ENCODE measurements around the gene USP7.
"Not testable (repeated sequence)": the region's sequence is repeated elsewhere in the genome, so short reads cannot be mapped to it uniquely, and the experiment has no call there.

USP7 gene

DNA sequence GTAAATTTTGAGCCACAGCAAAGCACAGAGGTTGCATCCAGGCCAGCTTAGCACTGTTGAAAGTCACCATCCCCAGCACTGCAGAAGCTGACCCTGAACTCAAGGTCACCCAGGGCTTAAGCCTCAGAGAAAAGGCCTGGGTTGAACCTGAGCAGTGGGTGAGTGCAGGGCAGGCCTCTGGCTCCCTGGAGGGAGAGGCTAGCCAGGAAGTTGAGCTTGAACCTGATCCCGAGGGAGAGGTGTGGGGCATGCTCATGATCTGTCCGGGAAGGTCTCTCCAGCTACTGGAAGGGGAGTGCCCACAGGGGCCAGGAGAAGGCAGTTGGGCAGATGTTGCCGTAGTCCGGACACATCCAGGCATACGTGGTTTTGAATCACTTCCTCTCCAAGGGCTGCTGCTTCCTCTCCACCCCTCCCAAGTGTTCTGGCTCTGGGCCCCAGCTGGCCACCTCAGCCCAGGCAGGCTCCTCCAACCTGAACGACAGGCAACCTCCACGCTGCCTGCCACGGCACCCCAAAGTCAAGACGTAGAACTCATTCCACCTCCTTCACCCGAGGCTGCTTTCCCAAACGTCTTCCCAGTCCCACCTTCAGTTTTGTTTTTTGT is 113.3 kb downstream of the USP7 start:
- in situ Hi-C loops (cut with MboI; ENCODE audit: low sequenced_read_pairs) = no loop called here

DNA sequence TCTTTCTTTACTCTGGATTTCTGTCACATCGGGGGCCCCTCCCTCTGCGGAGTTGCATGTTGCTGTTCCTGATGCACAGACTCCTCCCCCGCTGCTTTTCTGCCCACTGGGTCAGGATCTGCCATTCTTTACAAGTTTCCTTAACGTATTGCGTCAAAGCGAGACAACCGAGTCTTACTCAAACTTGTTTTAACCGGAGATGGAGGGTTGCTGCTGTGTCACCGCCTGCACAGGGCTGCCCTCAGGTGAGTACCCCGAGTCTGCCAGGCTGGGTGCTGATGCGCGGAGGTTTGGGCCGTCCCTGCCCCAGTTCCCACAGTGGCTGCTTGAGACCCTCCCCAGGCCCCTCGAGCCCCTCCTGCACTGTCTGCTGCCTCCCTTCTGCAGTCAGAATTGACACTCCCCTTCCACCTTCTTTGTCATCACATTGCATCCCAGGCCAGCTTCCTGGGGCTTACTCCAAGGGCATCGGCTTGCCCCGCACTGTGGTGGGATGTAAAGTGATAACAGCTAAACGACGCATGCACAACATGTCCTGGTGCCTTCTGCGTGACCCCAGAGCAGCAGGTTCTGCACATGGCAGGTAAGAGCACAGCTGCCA is 114.2 kb downstream of the USP7 start:
- in situ Hi-C loops (cut with MboI; ENCODE audit: low sequenced_read_pairs) = no loop called here

- in situ Hi-C loops (cut with MboI; ENCODE audit: low sequenced_read_pairs) = no loop called here
Observed at GRCh38 chr16:8848939-8849391, 114.7 kb downstream of the USP7 start.

- in situ Hi-C loops (cut with MboI; ENCODE audit: low sequenced_read_pairs) = no loop called here
Observed at GRCh38 chr16:8848231-8848938, 115.3 kb downstream of the USP7 start.

- in situ Hi-C loops (cut with MboI; ENCODE audit: low sequenced_read_pairs) = no loop called here
Observed at GRCh38 chr16:8847623-8848022, 116.1 kb downstream of the USP7 start.

DNA sequence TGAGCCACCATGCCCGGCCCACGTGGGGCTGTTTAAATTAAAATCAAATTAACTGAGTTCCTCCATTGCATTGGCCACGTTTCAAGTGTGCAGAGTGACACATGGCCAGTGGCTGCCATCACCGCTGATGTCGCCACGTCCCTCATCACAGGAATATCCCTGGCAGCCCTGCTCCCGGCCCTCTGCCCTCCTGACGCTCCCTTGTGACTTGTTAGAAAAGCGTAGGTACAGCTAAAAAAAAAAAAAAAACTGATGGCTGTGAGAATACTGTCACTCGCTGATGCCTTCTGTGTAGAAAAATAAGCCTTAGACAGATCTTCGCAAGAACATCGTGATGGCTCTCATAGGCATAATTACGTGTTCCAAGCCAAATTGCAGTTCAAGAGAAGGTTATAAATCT is 116.6 kb downstream of the USP7 start:
- in situ Hi-C loops (cut with MboI; ENCODE audit: low sequenced_read_pairs) = no loop called here

DNA sequence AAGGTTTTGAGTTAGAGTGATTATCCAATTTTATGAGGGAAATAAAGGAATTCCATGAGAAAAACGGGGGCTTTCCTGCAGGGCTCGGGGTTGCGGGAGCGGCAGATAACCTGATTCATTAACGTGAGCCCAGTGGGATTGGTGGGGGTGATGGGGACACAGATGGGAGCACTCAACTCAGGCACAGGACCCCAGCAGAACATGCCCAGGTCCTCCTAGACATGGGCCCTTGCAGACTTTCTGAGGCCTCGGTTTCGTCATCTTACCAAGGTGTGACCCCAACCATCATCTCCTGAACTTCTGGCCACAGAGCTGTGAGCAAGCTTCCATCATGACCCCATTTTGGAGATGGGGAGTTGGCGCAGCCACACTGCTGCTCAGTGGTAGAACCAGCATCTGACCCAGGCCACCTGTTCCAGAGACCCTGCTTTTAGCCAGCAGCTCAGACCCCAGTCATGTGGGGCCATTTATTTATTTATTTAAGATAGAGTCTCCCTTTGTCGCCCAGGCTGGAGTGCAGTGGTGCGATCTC is 117.2 kb downstream of the USP7 start:
- in situ Hi-C loops (cut with MboI; ENCODE audit: low sequenced_read_pairs) = no loop called here

GRCh38 chr16:8845699-8846298 is 117.9 kb downstream of the USP7 start:
- in situ Hi-C loops (cut with MboI; ENCODE audit: low sequenced_read_pairs) = no loop called here

DNA sequence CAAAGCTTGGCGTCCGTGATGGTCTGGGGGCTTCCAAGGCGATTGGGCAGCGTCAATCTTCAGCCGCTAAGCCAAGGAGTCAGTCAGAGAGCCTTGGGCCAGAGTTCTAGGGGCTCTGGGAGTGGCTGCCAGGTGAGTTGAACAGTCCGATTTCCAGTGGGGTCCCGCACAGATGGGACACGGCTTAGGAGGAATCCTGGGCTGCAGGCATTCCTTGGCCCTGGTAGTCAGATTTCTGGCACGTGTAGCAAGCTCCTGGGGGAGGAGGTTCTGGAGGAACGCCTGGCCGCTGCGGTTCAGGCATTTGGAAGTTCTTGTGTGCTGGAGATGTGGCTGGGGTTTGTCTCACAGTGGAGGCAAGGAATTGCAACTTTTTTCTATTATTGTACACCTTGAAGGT is 120.4 kb downstream of the USP7 start:
- in situ Hi-C loops (cut with MboI; ENCODE audit: low sequenced_read_pairs) = not testable (repeated sequence)
